Mammary epithelial cell (primary cell): ENCODE results near the gene HS3ST3B1.

Experiments
- EZH2 ChIP-seq: IDR thresholded peaks from 2 replicates; pipeline ENCODE4 v1.6.1; 2012; ENCODE audit warnings: low read length, inconsistent platforms, borderline replicate concordance
- TF ChIP-seq, protein P1 (sequence below), 2 donors: IDR thresholded peaks in 1 of 2; conservative IDR thresholded peaks in 1 of 2; 2 replicates each; pipeline ENCODE4 v1.5.1; 2011 to 2012; ENCODE audit warnings: inconsistent platforms in 2 of 2, low read length in 2 of 2, mild to moderate bottlenecking in 2 of 2, control low read depth in 1 of 2, low read depth in 1 of 2; ENCODE audit not compliant: insufficient read depth in 1 of 2; ENCODE audit errors: extremely low read depth in 1 of 2

- TF ChIP-seq, protein P1, sequence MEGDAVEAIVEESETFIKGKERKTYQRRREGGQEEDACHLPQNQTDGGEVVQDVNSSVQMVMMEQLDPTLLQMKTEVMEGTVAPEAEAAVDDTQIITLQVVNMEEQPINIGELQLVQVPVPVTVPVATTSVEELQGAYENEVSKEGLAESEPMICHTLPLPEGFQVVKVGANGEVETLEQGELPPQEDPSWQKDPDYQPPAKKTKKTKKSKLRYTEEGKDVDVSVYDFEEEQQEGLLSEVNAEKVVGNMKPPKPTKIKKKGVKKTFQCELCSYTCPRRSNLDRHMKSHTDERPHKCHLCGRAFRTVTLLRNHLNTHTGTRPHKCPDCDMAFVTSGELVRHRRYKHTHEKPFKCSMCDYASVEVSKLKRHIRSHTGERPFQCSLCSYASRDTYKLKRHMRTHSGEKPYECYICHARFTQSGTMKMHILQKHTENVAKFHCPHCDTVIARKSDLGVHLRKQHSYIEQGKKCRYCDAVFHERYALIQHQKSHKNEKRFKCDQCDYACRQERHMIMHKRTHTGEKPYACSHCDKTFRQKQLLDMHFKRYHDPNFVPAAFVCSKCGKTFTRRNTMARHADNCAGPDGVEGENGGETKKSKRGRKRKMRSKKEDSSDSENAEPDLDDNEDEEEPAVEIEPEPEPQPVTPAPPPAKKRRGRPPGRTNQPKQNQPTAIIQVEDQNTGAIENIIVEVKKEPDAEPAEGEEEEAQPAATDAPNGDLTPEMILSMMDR (conservative IDR thresholded peaks at IDR 0.05 in 1 of 2, IDR thresholded peaks at IDR 0.05 in 1 of 2; ENCODE audit: extremely low read depth in 1 of 2, insufficient read depth in 1 of 2, low read depth in 1 of 2, low read length in 2 of 2), result peak in 1 of 2 donors; percentile 11
- TF ChIP-seq EZH2, result no peak
Measured at GRCh38 chr17:14301279-14302090, 604 bp downstream of the HS3ST3B1 start.
